GM21423 (cell line): ENCODE data around the gene SPATA20.

Source experiments
- ATAC-seq: cut with Tn5 transposase; IDR thresholded peaks from one replicate; pipeline ENCODE4 v1.9.1; 2021; ENCODE audit warnings: mild to moderate bottlenecking, moderate library complexity; ENCODE audit not compliant: unreplicated experiment

The SPATA20 gene

DNA sequence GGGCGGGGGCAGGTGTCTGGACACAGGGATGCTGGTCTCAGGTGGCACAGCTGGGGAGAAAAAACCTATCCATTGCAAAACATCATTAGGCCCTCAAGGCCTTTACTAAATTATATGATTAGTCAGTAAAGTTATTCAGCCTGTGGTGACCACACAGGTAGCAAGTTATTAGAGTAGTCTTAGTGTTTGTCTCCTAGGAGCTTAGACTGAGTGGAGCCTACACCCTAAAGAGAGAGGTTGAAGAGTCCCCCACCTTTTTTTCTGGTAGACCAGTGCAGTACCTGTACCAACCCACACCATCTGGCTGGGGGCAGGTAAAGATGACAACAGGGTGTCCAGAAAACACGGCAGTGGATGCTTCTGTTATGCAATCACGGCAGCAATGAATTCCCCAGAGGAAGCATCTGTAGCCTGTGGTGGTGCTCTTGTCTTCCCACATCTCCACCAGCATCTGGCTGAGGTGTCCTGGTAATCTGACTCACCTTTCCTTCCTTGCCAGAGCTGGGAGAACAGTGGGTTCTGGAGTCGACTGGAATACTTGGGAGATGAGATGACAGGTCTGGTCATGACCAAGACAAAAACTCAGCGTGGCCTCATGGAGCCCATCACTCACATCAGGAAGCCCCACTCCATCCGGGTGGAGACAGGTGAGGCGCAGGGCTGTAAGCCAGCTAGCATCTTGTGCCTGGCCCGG lies 27.7 kb upstream of the SPATA20 start:
- no peak for ATAC-seq

DNA sequence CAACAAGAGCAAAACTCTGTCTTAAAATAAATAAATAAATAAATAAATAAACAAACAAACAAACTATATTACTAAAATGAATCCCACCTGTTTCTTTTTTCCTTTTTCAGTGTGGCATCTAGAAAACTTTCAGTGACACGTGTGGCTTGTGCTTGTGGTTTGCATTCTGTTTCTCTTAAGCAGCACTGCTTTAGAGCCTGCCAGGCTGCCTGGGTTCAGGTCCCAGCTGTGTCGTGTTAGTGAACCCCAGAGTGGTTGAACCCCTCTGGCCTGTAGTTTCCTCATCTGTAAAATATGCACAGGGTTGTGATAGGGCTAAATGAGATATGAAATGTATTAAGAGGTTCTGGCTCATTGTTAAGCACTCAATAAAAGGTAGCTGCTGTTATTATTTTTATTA lies 26.5 kb upstream of the SPATA20 start:
- ATAC-seq = no peak

DNA sequence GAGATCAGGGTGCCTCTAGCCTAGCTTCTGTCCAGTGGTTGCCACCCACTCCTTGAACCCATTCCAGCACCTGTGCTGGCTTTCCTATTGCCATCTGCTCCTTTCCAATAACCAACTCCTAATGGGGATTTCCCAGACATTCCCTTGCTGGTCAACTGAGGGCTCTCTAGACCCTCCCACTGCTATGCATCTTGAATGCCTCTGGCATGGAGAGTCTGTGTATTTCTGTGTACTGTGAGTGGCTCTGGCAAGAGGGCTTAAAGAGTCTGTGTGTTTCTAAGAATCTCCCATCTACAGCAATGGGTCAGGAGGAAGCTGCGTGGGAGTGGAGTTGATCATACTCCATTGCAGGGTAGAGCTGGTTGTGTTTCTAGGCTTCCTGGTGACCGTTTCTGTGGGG lies 25.5 kb upstream of the SPATA20 start:
- no peak for ATAC-seq

DNA sequence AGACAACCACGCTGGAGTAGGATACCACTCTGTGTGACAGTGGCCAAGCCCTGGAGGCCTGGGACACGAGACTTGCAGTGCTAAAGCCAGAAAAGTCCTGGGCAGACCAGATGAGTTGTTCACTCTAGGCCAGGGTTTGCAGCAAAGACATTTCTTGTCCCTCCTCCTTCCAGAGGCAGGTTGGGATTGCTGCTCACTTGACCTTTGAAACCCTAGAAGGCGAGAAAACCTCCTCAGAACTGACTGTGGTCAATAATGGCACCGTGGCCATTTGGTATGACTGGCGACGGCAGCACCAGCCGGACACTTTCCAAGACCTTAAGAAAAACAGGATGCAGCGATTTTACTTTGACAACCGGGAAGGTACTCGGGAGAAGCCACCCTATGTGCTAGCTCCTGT lies 24.2 kb upstream of the SPATA20 start:
- ATAC-seq = no peak

DNA sequence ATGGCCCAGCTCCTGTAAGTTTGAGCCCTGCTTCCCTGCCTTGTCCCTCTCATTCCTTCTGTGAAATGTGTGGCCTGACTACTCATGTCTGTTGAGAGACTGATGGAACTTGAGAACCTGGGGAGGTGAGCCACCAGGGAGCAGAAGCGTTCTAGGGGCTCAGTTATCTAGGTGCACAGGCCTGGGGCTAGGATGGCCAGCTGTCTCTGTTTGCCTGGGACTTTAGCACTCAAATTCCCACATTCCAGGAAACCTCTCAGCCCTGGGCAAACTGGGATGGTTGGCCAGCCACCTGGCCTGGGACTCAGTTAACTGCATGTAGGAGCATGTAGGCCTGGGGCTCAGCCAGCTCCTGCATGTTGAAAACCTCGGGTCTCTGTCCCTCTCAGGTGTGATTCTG lies 23.8 kb upstream of the SPATA20 start:
- ATAC-seq = no peak

DNA sequence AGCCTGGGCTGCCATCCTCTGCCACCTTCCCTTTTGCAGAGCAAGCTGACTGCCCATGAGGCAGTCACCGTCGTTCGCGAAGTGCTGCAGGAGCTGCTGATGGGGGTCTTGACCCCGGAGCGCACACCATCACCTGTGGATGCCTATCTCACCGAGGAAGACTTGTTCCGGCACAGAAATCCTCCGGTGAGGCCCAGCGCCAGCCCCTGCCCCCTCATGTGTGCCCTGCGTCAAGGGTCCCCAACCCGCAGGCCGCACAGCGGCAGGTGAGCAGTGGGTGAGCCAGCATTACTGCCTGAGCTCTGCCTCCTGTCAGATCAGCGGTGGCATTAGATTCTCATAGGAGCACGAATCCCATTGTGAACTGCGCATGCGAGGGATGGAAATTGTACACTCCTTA lies 22.1 kb upstream of the SPATA20 start:
- ATAC-seq = no peak

DNA sequence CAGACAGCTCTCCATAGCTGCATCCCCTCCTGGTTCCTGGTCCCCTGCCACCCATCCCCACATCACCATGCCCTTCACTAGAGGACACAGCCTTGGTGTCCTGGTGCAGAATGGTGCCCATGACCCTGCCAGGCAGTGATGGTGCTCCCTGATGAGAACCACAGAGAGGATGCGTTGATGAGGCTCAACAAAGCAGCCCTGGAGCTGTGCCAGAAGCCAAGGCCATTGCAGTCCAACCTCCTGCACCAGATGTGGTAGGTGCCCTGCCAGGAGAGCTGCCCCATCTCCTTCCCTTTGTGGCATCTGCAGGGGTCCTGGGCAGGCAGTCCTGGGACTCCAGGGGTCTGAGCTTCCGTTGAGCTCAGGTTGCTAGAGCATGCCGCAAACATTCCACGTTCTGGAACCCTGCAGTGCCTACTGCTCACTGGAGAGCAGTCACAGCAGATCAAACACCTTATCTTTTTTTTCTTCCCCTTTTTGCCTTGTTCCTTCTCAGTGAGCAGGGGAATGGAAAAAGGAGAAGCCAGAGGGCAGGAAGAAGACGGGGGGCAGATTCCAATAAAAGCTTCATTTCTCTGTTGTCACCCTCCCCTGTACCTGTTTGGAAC lies 19.7 kb upstream of the SPATA20 start:
- ATAC-seq = no peak

DNA sequence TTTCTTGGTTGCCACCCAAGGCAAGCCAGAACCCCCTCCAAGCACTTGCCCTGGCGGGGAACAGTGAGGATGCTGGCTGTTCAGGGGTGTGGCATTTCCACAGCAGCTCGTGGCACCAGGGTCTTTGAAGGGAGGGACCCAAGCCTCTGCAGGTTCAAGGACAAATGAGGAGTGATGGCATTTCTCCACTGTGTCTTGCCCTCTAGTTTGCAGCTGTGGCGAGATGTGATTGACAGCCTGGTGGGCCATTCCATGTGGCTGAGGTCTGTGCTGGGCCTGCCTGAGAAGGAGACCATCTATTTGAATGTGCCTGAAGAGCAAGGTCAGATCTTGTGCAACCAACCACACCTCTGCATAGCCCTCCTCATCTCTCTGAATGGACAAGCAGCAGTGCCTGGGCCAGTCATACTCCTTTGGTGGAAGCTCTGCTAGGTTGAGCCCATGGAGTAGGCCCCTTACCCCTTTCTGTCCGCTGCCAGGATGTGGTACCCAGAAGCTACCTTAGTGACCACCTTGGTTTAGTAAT lies 19.0 kb upstream of the SPATA20 start:
- no peak for ATAC-seq

DNA sequence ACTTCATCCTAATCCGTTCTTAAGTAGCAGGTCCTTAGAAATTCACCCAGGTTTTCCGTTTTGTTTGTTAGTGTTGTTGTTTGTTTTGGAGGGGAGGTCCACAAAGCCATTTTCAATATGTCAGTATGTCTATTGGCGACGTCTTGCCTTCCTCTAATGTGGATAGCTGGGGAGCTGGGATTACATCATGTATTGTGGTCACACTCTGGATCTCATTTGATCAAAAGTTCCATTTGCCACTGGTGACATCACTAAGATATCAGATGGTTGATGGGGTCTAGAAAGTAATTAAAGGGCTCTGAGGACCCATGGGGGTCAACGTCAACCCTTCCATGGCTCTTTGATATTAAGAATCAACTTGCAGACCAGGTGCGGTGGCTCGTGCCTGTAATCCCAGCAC lies 17.1 kb upstream of the SPATA20 start:
- no peak for ATAC-seq

DNA sequence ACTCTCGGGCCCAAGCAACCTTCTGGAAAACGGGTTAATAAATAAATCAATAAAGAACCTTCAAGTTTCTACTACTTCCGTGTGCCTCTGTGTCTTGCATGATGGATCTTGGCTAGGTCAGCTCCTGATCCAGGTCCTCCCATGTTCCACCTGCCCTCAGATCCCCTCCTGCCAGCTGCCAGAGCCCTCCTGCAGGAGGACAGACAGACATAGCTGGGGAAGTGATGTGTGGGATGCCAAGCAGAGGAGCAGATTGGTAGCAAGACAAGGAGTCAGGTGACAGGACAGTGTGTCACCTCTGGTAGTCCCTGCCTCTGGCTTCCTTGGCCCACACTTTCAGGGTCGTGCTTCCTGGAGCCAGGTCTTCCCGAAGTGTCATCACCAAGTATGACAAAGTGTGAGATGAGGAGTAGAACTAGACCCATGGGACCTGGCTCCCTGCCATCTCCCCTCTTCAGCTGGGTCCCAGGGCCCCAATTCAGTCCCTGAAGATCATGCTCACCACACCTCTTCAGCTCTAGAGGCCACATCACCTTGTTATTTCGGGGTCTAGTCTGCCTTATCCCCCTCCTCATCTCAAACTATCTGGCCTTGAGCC lies 15.4 kb upstream of the SPATA20 start:
- ATAC-seq = no peak

DNA sequence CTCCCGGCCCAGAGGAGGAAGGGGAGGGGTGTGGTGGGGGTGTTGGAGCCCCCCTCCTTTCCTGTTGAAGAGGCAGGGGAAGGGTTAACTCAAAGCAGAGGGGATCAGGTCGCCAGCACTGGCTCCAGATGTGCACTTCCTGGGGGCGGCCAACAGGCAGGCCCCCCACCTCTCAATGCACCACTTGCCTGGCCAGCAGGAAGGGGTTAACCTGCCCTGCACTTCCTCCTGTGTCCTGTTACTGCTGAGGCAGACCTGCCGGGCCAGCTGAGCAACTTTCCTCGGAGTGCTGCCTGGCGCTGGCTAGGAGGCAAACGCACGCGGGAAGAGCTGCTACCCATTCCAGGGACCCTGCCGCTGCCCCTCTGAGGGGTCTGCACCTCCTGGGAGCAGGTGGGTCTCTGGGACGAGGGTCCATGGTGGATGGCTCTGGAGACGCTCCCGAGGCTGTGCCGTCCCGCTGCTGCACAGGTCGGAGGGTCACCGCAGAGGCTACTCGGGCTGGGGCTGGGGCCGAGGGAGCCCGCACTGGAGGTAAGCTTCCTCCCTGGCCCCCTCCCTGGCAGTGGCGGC lies 14.4 kb upstream of the SPATA20 start, which contains the start of gene EPN3:
TSS of gene EPN3 (plus strand) at position 284 of the 573 bp plus-strand sequence. CDS start 3,822 bp downstream, outside the sequence.
- no peak for ATAC-seq

DNA sequence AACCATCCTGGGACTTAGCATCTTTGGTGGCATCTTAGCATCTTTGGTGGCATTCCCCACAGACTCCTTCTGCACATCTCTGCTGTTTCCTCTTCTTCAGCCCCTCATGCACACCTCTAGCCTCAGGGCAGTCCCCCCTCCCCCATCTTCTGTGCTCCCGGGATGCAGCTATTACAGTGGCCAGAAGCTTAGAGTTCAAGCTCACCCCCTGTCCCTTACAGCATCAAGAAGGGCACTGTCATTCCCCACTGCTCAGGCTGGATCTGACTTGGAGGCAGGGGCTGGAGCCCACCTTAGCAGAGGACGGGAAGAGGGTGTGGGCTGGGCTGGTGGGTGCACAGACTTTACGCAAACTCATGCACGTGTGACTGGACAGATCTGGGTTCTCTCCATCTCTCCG lies 13.8 kb upstream of the SPATA20 start:
- no peak for ATAC-seq

DNA sequence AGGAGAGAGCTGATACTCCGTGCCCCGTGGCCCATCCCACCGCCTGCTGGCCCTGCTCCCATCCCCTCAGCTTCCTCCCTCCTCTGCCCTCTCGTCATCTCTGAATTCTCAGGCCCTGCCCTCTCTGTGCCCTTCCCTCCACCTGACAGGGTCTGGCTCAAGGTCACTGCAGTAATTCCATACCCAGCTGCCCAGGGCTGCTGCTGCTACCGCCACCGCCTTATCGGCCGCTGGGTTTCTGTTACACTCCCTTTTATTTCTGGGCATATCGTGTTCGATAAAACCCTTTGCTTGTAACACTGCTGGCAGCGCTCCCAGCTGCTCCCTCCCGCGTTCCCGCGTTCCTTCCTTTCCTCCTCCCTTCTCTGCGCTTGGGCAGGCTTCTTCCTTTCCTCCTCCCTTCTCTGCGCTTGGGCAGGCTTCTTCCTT lies 13.2 kb upstream of the SPATA20 start:
- ATAC-seq = no peak

DNA sequence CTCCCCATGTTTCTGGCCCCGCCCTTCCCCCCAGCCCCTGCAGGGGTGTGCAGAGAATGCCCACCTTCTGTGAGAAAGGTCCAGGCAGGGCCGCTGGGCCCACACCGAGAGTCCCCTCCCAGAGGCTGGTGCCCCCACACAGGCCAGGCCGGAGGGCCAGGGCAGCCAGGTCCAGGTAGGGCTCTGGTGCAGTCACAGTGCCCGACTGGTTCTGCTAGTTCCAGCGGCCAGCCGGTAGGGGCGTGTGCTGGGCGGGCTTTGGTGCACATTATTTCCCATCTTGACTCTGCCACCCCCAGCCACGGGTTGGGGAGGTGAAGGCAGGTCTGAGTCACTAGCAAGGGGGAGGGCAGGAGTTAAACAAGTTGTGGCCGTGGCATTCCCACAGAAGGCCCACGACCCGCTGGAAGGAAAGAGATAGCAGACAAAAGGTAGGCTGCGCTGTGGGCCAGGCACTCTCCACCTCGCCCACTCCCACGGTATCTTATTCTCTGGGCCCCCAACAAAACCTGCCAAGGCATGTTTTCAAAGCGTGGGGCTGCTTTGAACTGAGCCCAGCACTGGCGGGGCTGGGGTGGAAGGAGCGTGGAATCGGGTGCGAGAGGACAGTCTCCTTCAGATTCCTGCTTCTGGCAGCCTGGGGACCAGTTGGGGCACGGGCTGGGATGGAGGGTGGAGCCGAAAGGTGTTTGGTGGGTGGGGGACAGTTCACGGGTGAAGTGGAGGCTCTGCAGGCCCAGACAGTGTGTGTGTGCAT lies 12.6 kb upstream of the SPATA20 start:
- ATAC-seq = no peak

DNA sequence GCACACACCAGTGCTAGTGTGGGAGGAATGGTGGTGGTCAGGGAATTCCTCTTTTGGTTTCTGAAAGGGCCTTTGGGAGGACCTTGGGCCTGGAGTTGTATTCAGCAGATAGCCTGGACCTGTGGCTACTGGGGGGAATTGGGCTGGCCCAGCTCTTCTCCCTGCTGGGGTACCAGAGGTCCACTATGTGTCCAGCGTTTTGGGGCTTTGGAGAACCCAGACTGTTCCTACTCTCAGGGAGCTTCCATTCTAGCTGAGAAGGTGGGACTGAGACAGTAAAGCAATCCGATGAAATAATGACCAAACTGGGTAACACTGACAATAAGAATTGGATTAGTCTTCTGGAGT lies 12.0 kb upstream of the SPATA20 start:
- no peak for ATAC-seq

DNA sequence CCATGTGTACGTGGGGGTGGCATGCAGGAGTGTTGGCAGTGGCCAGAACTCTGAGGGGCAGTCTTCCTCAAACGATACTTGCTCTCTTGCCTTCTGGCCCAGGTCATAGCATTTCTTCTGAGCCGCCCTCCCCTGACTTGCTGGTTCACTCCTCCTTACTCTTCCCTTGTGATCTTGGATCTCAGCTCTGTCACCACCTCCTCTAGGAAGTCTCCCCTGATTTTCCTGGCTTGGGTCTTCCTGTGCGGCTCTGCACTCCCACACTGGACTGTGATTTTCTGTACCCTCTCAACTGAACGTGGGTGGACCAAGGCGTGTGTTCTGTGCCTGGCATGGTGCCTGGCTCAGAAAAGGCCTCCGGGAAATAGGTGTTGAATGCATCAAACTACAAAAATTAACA lies 11.6 kb upstream of the SPATA20 start:
- ATAC-seq = no peak

DNA sequence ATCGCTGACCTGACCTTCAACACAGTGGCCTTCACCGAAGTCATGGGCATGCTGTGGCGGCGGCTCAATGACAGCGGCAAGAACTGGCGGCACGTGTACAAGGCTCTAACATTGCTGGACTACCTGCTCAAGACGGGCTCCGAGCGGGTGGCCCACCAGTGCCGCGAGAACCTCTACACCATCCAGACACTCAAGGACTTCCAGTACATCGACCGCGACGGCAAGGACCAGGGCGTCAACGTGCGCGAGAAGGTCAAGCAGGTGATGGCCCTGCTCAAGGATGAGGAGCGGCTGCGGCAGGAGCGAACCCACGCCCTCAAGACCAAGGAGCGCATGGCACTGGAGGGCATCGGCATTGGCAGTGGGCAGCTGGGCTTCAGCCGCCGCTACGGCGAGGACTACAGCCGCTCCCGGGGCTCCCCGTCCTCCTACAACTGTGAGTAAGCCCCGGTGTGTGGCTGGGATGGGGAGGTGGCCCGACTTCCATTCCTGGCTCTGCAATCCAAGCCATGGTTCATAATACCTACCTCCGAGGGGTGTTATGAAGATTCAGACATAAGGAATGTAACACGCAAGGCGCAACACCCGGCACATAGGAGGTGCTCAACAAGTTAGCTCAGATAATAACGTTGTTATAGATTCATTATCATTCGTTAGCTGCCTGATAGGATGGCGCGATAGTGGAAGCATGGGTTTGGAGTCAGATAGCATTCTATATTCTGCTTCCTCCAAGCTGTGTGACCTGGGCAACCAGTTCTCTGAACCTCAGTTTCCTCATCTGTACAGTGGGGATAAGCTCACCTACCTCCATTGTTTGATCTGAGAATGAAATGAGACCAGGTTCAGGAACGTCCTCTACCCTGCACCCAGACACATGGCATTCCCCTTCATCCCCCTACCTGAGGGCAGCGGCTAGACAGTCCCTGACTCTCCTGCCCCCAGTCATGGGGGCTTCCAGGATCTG lies 10.0 kb upstream of the SPATA20 start:
- ATAC-seq = no peak

DNA sequence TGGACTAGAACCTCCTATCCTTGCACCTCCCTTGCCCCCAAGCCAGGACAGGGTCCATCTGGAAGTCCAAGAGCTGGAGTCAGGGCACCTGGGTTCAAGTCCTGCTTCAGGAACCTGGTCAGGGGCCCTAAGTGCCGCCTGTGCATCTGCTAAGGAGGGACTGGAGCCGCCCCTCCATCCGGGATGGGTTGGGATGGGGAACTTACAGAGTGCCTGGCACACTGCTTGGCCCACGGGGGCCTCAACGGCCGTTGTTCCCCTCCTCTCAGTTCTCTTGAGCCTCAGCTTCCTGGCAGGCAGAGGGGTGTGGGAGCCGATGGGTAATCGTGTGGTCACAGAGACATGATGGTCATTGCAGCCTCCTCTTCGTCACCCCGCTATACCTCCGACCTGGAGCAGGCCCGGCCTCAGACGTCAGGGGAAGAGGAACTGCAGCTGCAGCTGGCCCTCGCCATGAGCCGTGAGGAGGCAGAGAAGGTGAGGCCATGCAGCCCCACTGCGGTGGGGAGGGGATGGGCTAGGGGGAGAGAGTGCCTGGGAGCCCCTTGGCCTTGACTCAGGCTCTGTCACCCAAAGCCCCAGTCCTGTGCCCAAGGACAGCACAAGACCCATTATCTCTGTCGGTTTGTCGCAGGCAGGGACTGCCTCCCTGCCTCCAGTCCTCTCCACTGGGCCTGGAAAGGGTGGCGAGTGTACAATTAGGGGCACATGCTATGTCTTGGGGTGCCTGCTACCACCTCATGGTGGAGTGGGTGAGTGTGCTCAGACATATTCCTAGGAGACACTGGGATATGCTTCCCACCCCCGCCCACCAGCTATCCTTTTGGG lies 9.0 kb upstream of the SPATA20 start:
- no peak for ATAC-seq
